Skeletal muscle tissue (tissue), 4 donors: ENCODE measurements around the gene APOOL. TPM values are rescaled to one million over a fixed set of nuclear protein-coding genes. Genes with fewer than 3 reads are reported as not detected.

Experiments
- H3K27ac ChIP-seq: one replicate; pipeline ENCODE4 v1.7.0; 2013; ENCODE audit warnings: mild to moderate bottlenecking, low read depth, low read length, inconsistent platforms
- H3K27me3 ChIP-seq, 3 donors: one replicate each; pipeline ENCODE4 v1.7.0; 2013; ENCODE audit warnings: low read length in 3 of 3; ENCODE audit not compliant: control insufficient read depth in 3 of 3, insufficient read depth in 3 of 3
- H3K36me3 ChIP-seq, 3 donors: one replicate each; pipeline ENCODE4 v1.7.0; 2013; ENCODE audit warnings: low read length in 3 of 3; ENCODE audit not compliant: control insufficient read depth in 3 of 3, insufficient read depth in 3 of 3
- H3K4me1 ChIP-seq, 3 donors: one replicate each; pipeline ENCODE4 v1.7.0; 2013; ENCODE audit warnings: low read length in 3 of 3, mild to moderate bottlenecking in 3 of 3; ENCODE audit not compliant: control insufficient read depth in 3 of 3, insufficient read depth in 3 of 3
- H3K4me3 ChIP-seq, 3 donors: one replicate each; pipeline ENCODE4 v1.7.0; 2013; ENCODE audit warnings: low read length in 3 of 3
- H3K9ac ChIP-seq, 3 donors: one replicate each; pipeline ENCODE4 v1.7.0; 2013; ENCODE audit warnings: low read length in 3 of 3, mild to moderate bottlenecking in 3 of 3, moderate library complexity in 2 of 3, low read depth in 1 of 3
- H3K9me3 ChIP-seq, 3 donors: one replicate each; pipeline ENCODE4 v1.7.0; 2013; ENCODE audit warnings: low read length in 3 of 3; ENCODE audit not compliant: control insufficient read depth in 3 of 3
- total RNA-seq: library from RNA; depleted of rRNA; stranded (reverse); fragments of >200 nt; gene quantifications from one replicate; pipeline ENCODE4 v1.2.3, GENCODE V29; 2014
- donor health status: Osteomylitis.

Gene APOOL
- total RNA-seq, 1 donor from 2014 or later: 6.8 TPM

DNA sequence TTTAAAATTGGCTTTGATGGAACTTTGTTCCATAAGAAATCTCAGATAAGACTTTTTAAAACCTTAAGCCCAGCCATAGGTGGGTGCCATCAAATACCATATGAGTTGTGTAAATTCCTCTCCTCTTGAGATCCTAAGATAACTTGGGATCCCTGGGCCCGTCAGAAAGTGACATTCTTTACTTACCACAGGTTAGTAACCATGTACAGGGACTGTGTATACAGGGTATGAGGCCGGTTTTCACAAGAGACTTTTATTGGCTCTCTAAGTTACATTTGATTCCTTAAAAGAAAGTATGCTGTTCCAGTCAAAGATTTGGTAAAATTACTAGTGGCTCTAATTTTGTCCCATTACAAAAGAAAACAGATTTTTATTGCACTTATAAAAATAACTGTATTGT lies 110.1 kb downstream of the APOOL start:
- Histone ChIP-seq H3K4me1 (no peaks in the 10 kb centered on the region), H3K27me3 (no peaks in the 10 kb centered on the region), H3K36me3 (no peaks in the 10 kb centered on the region), H3K4me3 (no peak overlapping the region), H3K9ac (no peak overlapping the region), H3K9me3 (no peaks in the 10 kb centered on the region), H3K27ac (no peak overlapping the region)

DNA sequence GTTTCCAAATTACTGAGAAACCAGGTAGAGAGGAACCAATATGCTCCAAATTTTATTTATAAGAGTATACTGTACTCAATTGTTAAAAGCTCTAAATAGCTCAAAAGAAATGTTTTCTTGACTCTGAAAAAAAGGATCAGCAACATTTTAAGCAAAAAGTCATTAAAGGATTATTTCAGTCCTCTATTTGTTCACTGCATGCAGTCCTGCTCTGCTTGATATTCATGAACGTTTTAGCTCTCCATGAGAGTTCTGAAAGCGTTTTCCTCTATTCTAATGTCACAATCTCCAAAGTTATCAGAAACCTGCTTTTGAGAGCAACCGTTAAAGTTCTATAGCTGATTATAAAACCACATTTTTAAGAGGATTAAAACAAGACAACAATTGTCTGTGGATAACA lies 110.5 kb downstream of the APOOL start:
- no peaks in the 10 kb centered on the region for H3K27me3 ChIP-seq
- no peak overlapping the region for H3K4me3 ChIP-seq
- H3K36me3 ChIP-seq: no peaks in the 10 kb centered on the region
- H3K27ac ChIP-seq: no peak overlapping the region
- no peak overlapping the region for H3K9ac ChIP-seq
- H3K4me1 ChIP-seq: no peaks in the 10 kb centered on the region
- H3K9me3 ChIP-seq: no peaks in the 10 kb centered on the region

- Histone ChIP-seq H3K4me3 (no peak overlapping the region), H3K4me1 (no peaks in the 10 kb centered on the region), H3K27ac (no peak overlapping the region), H3K9ac (no peak overlapping the region), H3K27me3 (no peaks in the 10 kb centered on the region), H3K36me3 (no peaks in the 10 kb centered on the region), H3K9me3 (no peaks in the 10 kb centered on the region)
These were observed 111.1 kb downstream of the APOOL start for GRCh38 chrX:85114776-85115175.

GRCh38 chrX:85115252-85115651 lies 111.6 kb downstream of the APOOL start:
- Histone ChIP-seq H3K27ac (no peak overlapping the region), H3K36me3 (no peaks in the 10 kb centered on the region), H3K27me3 (no peaks in the 10 kb centered on the region), H3K9ac (no peak overlapping the region), H3K4me3 (no peak overlapping the region), H3K9me3 (no peaks in the 10 kb centered on the region), H3K4me1 (no peaks in the 10 kb centered on the region)

GRCh38 chrX:85136409-85136808 lies 132.7 kb downstream of the APOOL start:
- Histone ChIP-seq H3K4me3 (no peak overlapping the region), H3K9ac (no peak overlapping the region), H3K9me3 (no peaks in the 10 kb centered on the region), H3K4me1 (peaks cover 0 to 2% (median 0%) of the 10 kb centered on the region in 3 donors), H3K27me3 (peaks cover 0 to 2% (median 0%) of the 10 kb centered on the region in 3 donors), H3K27ac (no peak overlapping the region), H3K36me3 (no peaks in the 10 kb centered on the region)

- peaks cover 0 to 2% (median 0%) of the 10 kb centered on the region in 3 donors for H3K4me1 ChIP-seq
- no peaks in the 10 kb centered on the region for H3K9me3 ChIP-seq
- no peak overlapping the region for H3K9ac ChIP-seq
- H3K27me3 ChIP-seq: peaks cover 0 to 2% (median 0%) of the 10 kb centered on the region in 3 donors
- no peak overlapping the region for H3K4me3 ChIP-seq
- H3K27ac ChIP-seq: no peak overlapping the region
- H3K36me3 ChIP-seq: no peaks in the 10 kb centered on the region
These were observed 135.7 kb downstream of the APOOL start for GRCh38 chrX:85139422-85139821.

DNA sequence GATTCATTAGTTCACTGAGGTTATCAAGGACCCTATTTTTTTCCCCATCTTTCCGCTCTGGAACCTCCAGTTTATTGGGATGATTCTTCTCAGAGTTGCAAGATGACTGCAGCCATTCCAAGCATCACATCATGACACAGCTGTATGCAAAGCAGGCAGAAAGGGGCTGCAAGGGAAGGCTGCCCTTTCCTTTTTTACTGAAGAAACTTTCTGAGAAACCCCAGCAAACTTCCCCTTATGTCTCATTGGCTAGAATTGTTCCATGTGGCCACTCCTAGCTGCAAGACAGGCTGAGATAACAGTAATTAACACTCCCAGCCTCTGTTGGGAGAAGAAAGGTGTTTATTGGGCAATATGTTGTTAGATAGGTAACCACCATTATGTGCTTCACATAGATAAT lies 137.3 kb downstream of the APOOL start:
- Histone ChIP-seq H3K9me3 (no peaks in the 10 kb centered on the region), H3K27me3 (peaks cover 0 to 2% (median 0%) of the 10 kb centered on the region in 3 donors), H3K4me3 (no peak overlapping the region), H3K9ac (no peak overlapping the region), H3K36me3 (no peaks in the 10 kb centered on the region), H3K4me1 (peaks cover 0 to 2% (median 0%) of the 10 kb centered on the region in 3 donors), H3K27ac (no peak overlapping the region)

Other genes starting within 250 kb of the APOOL start
- under 0.01 TPM for gene SATL1, start 239.9 kb downstream of the APOOL start, total RNA-seq
- gene ZNF711, start 240.1 kb downstream of the APOOL start, total RNA-seq: 15.7 TPM